ENCODE data around the gene UBR4.

The UBR4 gene

DNA sequence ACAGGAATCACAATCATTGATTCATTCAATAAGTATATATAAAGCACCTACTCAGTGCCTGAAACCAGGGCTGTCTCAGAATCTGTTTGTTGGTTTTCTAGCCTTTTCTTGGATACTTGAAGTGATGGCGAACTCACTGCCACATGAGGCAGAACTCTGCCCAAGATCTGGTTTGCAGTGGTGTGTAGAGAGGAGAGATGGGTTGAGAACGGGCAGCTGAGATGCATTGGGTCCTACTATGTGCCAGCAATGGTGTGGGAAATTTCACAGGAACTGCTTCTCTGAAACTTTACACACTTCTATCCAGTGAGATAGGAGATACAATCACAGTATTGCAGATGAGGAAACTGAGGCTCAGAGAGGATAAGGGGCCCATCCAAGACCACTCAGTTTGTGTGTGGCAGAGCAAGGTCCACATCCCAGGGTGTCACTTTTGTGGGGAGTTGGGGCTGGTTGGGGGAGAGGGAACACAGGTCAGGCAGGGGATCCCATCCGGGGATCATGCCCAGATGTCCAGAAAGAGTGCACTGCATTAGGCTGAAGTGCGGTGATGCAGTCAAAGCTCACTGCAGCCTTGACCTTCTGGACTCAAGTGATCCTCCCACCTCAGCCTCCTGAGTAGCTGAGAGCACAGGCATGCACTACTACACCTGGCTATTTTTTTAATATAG is 169.9 kb downstream of the UBR4 start:
- no peak for TF ChIP-seq EP300 (IDR thresholded peaks at IDR 0.05; ENCODE audit: borderline replicate concordance)
- no peak for TF ChIP-seq RAD21 (IDR thresholded peaks at IDR 0.05; ENCODE audit: low read depth)
- TF ChIP-seq, protein P1, sequence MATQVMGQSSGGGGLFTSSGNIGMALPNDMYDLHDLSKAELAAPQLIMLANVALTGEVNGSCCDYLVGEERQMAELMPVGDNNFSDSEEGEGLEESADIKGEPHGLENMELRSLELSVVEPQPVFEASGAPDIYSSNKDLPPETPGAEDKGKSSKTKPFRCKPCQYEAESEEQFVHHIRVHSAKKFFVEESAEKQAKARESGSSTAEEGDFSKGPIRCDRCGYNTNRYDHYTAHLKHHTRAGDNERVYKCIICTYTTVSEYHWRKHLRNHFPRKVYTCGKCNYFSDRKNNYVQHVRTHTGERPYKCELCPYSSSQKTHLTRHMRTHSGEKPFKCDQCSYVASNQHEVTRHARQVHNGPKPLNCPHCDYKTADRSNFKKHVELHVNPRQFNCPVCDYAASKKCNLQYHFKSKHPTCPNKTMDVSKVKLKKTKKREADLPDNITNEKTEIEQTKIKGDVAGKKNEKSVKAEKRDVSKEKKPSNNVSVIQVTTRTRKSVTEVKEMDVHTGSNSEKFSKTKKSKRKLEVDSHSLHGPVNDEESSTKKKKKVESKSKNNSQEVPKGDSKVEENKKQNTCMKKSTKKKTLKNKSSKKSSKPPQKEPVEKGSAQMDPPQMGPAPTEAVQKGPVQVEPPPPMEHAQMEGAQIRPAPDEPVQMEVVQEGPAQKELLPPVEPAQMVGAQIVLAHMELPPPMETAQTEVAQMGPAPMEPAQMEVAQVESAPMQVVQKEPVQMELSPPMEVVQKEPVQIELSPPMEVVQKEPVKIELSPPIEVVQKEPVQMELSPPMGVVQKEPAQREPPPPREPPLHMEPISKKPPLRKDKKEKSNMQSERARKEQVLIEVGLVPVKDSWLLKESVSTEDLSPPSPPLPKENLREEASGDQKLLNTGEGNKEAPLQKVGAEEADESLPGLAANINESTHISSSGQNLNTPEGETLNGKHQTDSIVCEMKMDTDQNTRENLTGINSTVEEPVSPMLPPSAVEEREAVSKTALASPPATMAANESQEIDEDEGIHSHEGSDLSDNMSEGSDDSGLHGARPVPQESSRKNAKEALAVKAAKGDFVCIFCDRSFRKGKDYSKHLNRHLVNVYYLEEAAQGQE (IDR thresholded peaks at IDR 0.05; ENCODE audit: low read depth) = no peak

DNA sequence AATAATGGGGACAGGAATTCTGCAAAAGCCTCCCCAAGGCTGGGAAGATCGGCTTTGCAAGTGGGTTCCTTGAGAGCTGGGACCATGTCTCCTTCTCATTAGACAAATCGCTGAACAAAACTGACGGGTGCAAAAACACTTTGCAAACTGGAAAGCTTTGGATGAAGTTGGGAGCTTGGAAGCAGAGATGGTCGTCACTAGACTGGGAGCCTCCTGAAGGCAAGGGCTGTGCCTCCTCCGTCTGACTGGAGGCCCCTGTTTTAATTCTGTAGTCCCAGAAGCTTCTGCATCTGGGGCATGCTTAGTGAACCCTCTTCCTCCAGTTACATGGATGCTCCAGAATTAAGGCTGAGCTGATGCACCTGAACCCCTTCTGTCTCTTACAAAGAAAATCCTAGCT is 171.3 kb downstream of the UBR4 start:
- TF ChIP-seq EP300 (IDR thresholded peaks at IDR 0.05; ENCODE audit: borderline replicate concordance) = no peak
- TF ChIP-seq RAD21 (IDR thresholded peaks at IDR 0.05; ENCODE audit: low read depth) = no peak
- TF ChIP-seq YY1 (IDR thresholded peaks at IDR 0.05; ENCODE audit: low read depth) = no peak
- TF ChIP-seq NFIC (IDR thresholded peaks at IDR 0.05) = no peak
- TF ChIP-seq, protein P2, sequence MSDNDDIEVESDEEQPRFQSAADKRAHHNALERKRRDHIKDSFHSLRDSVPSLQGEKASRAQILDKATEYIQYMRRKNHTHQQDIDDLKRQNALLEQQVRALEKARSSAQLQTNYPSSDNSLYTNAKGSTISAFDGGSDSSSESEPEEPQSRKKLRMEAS (IDR thresholded peaks at IDR 0.05) = no peak
- TF ChIP-seq ZBTB7A (IDR thresholded peaks at IDR 0.05; ENCODE audit: low read depth) = no peak
- no peak for TF ChIP-seq CEBPB (IDR thresholded peaks at IDR 0.05)
- TF ChIP-seq CREB1 (IDR thresholded peaks at IDR 0.05; ENCODE audit: low read depth) = no peak
- no peak for TF ChIP-seq TAF1 (IDR thresholded peaks at IDR 0.05; ENCODE audit: low read depth)
- TF ChIP-seq, protein P3, sequence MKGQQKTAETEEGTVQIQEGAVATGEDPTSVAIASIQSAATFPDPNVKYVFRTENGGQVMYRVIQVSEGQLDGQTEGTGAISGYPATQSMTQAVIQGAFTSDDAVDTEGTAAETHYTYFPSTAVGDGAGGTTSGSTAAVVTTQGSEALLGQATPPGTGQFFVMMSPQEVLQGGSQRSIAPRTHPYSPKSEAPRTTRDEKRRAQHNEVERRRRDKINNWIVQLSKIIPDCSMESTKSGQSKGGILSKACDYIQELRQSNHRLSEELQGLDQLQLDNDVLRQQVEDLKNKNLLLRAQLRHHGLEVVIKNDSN (IDR thresholded peaks at IDR 0.05) = no peak
- no peak for TF ChIP-seq FOXM1 (IDR thresholded peaks at IDR 0.05; ENCODE audit: borderline replicate concordance, low read depth)
- TF ChIP-seq TEAD4 (IDR thresholded peaks at IDR 0.05) = no peak
- no peak for TF ChIP-seq EGR1 (IDR thresholded peaks at IDR 0.05)
- TF ChIP-seq, protein P1 (IDR thresholded peaks at IDR 0.05; ENCODE audit: low read depth) = no peak
- no peak for TF ChIP-seq TCF12 (IDR thresholded peaks at IDR 0.05; ENCODE audit: low read depth)

DNA sequence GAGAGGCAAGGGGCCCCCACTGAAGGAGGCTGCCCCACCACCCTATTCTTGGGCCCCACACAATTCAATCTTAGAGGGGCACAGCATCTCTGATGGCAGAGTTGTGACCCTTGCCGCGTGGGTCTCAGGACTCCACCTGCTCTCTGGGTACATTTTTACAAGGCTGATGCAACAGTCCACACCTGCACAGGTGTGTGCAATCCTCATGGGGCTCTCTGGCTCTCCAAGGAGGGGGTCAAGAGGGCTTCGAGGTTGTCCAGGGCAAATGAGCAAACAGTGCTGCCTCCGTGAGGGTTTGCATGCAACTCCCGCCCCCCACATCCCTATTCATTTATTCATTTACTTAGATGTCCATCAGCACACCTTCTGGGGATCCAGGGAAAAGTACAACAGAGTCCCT is 172.0 kb downstream of the UBR4 start:
- no peak for TF ChIP-seq NFIC (IDR thresholded peaks at IDR 0.05)
- TF ChIP-seq RAD21 (IDR thresholded peaks at IDR 0.05; ENCODE audit: low read depth) = no peak
- no peak for TF ChIP-seq TAF1 (IDR thresholded peaks at IDR 0.05; ENCODE audit: low read depth)
- TF ChIP-seq, protein P3 (IDR thresholded peaks at IDR 0.05) = no peak
- no peak for TF ChIP-seq EP300 (IDR thresholded peaks at IDR 0.05; ENCODE audit: borderline replicate concordance)
- TF ChIP-seq EGR1 (IDR thresholded peaks at IDR 0.05) = no peak

DNA sequence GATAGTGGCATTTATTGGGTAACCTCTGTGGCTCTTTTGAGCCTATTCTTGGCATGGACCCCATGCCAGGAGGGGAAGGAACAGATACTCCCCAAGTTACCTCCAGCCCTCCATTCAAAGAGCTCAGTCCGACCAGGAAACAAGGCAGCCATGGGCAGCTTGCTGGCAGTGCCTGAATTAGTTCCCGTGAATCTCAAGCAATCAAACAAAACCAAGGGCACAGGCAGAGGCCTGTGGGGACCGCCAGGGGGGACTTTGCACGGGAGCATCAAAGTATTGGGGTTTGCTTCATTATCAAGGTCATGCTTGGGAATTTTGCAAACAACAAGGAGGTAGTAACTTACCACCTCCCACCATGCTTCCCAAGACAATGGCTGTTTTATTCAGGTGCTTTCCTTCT is 172.4 kb downstream of the UBR4 start:
- TF ChIP-seq, protein P1 (IDR thresholded peaks at IDR 0.05; ENCODE audit: low read depth) = no peak
- TF ChIP-seq, protein P3 (IDR thresholded peaks at IDR 0.05) = no peak
- TF ChIP-seq, protein P2 (IDR thresholded peaks at IDR 0.05) = no peak
- TF ChIP-seq TEAD4 (IDR thresholded peaks at IDR 0.05) (no peak), TAF1 (IDR thresholded peaks at IDR 0.05; ENCODE audit: low read depth) (no peak), FOXM1 (IDR thresholded peaks at IDR 0.05; ENCODE audit: borderline replicate concordance, low read depth) (no peak), ZBTB7A (IDR thresholded peaks at IDR 0.05; ENCODE audit: low read depth) (no peak), EGR1 (IDR thresholded peaks at IDR 0.05) (no peak), CREB1 (IDR thresholded peaks at IDR 0.05; ENCODE audit: low read depth) (no peak)
